WERI-Rb-1 (cell line): Measurements from ENCODE around the gene GATAD2B.

Experiments
- DNase-seq: peaks from one replicate; pipeline ENCODE4 v3.0.0-alpha.2; 2020
- H3K27ac ChIP-seq: fragments of 250-450 bp; sonication (Bioruptor Pico); 2 replicates; pipeline ENCODE4 v1.5.1; 2020; ENCODE audit warnings: mild to moderate bottlenecking, moderate library complexity
- H3K27me3 ChIP-seq: fragments of 250-450 bp; sonication (Bioruptor Pico); 2 replicates; pipeline ENCODE4 v1.5.1; 2021; ENCODE audit warnings: mild to moderate bottlenecking, low read depth, moderate library complexity; ENCODE audit not compliant: insufficient read depth, severe bottlenecking
- H3K36me3 ChIP-seq: fragments of 250-450 bp; sonication (Bioruptor Pico); 2 replicates; pipeline ENCODE4 v1.5.1; 2020; ENCODE audit warnings: mild to moderate bottlenecking, moderate library complexity
- H3K4me3 ChIP-seq: 2 replicates; pipeline ENCODE4 v1.5.1; 2011; ENCODE audit warnings: low read depth, mild to moderate bottlenecking, control low read depth, low read length
- H3K9me3 ChIP-seq: fragments of 250-450 bp; sonication (Bioruptor Pico); 2 replicates; pipeline ENCODE4 v1.5.1; 2021; ENCODE audit warnings: mild to moderate bottlenecking, moderate library complexity; ENCODE audit not compliant: severe bottlenecking
- TF ChIP-seq, protein P1 (sequence below): IDR thresholded peaks from 2 replicates; pipeline ENCODE4 v1.5.1; 2011; ENCODE audit warnings: low read depth, mild to moderate bottlenecking, control low read depth, inconsistent platforms, low read length

Gene GATAD2B

DNA sequence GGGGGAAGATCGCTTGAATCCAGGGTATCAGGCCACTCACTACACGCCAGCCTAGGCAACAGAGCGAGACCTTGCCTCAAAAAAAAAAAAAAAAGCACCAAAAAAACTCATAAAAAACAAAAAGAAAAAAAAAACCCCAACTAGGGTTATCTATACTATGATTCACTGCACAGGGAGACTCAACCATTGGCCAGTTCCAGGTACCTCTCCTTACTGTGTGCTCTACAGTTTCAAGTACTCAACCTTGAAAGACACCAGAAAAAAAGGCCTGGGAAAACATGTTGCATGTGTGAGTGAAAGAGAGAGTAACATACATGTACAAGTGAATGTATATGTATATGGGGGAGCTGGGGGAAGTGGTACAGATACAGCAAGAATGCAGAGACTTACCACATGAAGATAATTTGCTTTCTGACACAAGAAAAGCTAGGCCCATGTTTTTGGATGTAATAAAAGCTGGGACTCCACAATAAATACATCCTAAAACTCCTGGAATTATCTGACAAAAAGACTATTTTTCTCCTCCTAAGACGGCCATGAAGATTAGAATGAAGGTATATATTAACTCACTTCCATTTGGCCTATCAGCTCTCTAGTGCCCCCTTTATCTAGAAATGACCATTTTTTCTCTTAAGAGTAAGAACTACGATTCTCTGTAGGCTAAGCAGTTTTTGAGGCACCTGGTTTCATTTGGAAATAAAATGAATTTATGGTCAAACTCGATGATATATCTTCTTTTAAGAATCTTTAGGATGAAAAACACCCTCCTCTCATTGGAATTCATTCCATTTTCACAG, 95.4 kb downstream of the GATAD2B start:
- Histone ChIP-seq H3K9me3 (no peaks in the 10 kb centered on the region), H3K4me3 (no peak overlapping the region), H3K36me3 (peaks cover 77% of the 10 kb centered on the region), H3K27me3 (no peaks in the 10 kb centered on the region), H3K27ac (no peak overlapping the region)
- TF ChIP-seq, protein P1, sequence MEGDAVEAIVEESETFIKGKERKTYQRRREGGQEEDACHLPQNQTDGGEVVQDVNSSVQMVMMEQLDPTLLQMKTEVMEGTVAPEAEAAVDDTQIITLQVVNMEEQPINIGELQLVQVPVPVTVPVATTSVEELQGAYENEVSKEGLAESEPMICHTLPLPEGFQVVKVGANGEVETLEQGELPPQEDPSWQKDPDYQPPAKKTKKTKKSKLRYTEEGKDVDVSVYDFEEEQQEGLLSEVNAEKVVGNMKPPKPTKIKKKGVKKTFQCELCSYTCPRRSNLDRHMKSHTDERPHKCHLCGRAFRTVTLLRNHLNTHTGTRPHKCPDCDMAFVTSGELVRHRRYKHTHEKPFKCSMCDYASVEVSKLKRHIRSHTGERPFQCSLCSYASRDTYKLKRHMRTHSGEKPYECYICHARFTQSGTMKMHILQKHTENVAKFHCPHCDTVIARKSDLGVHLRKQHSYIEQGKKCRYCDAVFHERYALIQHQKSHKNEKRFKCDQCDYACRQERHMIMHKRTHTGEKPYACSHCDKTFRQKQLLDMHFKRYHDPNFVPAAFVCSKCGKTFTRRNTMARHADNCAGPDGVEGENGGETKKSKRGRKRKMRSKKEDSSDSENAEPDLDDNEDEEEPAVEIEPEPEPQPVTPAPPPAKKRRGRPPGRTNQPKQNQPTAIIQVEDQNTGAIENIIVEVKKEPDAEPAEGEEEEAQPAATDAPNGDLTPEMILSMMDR = no peak
- DNase-seq = no peak

DNA sequence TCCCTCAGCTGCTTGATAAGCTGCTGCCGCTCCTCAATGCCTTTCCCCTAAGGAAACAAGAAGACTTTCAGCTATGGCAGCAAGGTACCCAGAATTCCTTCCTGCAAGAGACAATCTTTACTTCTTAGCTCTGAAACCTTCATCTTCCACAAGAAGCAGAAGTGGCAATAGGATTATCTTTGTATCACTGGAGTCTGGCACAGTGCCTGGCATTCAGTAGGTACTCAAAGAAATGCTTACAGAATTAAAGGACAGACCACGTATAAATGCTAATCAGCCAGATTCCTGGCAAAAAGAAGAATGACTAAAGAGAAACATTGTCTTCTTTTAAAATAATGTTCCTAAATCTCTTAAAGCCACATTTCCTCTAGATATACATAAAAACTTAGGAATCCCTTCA, 103.9 kb downstream of the GATAD2B start:
- no peak for DNase-seq
- Histone ChIP-seq H3K4me3 (no peak overlapping the region), H3K36me3 (peaks cover 71% of the 10 kb centered on the region), H3K9me3 (no peaks in the 10 kb centered on the region), H3K27ac (no peak overlapping the region), H3K27me3 (no peaks in the 10 kb centered on the region)
- TF ChIP-seq, protein P1 = no peak

DNA sequence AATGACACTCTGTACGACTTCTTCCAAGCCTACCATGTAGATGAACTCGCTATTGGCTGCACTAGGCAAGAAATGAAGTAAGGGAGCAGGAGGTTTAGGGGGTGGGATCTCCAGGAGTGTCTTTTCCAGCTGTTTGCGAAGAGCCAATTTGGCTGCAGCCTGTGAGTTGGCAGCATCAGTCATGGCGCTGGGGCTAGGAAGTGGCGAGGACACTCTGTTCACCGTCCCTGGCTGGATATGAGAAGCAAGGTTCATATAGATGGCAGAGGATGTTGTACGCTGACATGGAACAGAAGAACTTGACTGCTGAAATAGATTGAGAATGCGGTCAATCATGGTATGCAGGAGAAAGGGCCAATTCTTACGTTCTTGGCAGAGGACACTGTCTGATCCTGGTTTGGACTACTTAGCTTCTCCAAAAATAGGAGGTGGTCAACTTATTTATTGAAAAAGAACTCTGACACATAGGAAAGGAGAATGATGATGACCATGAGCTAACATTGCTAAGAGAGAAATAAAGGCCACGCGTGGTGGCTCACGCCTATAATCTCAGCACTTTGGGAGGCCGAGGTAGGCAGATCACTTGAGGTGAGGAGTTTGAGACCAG, 106.4 kb downstream of the GATAD2B start:
- Histone ChIP-seq H3K36me3 (peaks cover 83% of the 10 kb centered on the region), H3K4me3 (no peak overlapping the region)
- DNase-seq = no peak

DNA sequence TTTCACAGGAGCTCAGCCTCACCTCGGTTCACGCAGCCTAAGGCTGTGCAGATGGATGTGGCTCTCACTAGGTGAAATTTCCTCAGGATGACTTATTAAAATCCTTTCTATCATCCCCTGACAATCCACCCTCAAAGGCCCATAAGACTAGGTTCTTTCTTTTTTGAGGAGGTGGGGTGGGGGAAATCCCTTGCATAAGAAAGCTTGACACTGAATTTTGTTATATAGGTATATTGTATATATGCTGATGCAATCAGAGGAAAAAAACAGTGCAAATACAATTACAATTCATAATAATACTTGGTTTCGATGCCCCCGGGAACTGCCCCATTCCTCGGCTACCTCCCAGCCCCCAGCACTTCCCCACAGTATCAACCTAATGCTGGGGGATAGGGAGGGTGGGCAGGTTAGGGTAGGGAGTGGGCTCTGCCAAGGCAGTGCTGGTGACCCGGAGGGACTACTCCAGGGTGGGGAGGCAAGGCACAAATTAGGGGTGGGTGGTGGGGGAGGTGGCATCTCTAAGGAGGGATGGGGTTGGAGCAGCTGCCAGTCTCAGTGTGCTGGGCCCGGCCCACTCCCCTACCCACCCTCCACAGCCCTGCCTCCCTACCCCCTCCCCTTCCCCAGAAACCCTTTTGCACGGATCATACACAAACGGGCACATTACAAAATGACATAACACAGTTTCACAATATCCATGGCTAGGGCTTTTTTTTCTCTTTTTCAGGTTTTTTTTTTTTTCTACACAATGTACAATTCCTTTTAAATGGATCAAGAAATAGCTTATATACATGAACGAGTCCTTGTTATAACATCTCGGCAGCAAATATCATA, 116.7 kb downstream of the GATAD2B start:
- Histone ChIP-seq H3K27me3 (no peaks in the 10 kb centered on the region), H3K4me3 (no peak overlapping the region), H3K9me3 (no peaks in the 10 kb centered on the region), H3K36me3 (peaks cover 67% of the 10 kb centered on the region), H3K27ac (no peak overlapping the region)
- no peak for DNase-seq
- TF ChIP-seq, protein P1 = no peak

More for the DNA sequence above, 106.4 kb downstream of the GATAD2B start:
- no peaks in the 10 kb centered on the region for H3K9me3 ChIP-seq
- TF ChIP-seq, protein P1 = no peak
- H3K27ac ChIP-seq = no peak overlapping the region
- H3K27me3 ChIP-seq = no peaks in the 10 kb centered on the region

DNA sequence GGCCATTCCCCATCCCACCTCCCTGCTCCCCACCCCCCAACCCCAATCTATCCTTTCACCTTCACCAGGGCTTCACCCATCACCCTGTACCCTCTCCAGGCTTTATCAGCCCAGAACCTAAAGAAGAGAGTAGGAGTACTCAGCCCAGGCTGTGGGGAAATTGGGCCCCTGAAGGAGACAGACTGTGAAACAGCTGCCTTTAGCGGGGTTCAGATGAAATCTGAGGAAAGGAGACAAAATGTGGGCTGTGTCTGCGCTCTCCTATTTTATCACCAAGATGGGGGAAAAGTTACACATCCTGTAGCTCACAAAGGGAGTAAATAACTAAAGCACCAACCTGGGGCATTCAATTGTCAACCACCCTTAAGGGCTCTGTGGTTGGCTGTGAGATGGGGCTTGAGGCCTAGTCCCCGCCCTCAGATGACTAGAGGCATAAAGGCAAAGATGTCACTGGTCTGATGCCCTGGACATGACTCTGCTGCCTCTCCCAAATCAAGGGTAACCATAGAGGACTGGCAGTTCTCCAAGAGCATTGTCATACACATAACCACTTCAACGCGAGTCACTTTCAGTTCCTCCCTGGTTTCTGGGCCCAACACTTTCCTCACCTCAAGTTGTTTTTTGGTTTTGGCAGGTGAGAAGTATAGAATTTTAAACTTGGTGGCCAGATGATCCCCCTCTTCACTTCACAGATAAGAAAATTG, 117.6 kb downstream of the GATAD2B start:
- Histone ChIP-seq H3K36me3 (peaks cover 58% of the 10 kb centered on the region), H3K27ac (no peak overlapping the region), H3K9me3 (no peaks in the 10 kb centered on the region), H3K27me3 (no peaks in the 10 kb centered on the region), H3K4me3 (no peak overlapping the region)
- DNase-seq = no peak
- TF ChIP-seq, protein P1 = no peak
